Cardiac fibroblast (primary cell): Measurements from ENCODE around the gene HYI.
"Not testable (repeated sequence)": the region's sequence is repeated elsewhere in the genome, so short reads cannot be mapped to it uniquely, and the experiment has no call there.

ENCODE experiments used
- DNase-seq, 2 donors: peaks; one replicate each; pipeline versions ENCODE4 v3.0.0 to v3.0.0-alpha.2; 2010; ENCODE audit warnings: low read depth in 2 of 2
- H3K4me3 ChIP-seq, 2 donors: replicated peaks in 1 of 2; 1 replicate in 1 of 2; 2 replicates in 1 of 2; pipeline ENCODE4 v1.5.1; 2011; ENCODE audit warnings: low read depth in 2 of 2, low read length in 2 of 2, mild to moderate bottlenecking in 2 of 2, moderate library complexity in 1 of 2
- CTCF ChIP-seq: IDR thresholded peaks from one replicate; pipeline ENCODE4 v1.5.1; 2011; ENCODE audit warnings: low read depth, mild to moderate bottlenecking, low read length, inconsistent platforms

HYI gene

GRCh38 chr1:43420874-43421273, 32.9 kb downstream of the HYI start:
- TF ChIP-seq CTCF: no peak
- no peak overlapping the region for H3K4me3 ChIP-seq
- no peak for DNase-seq

GRCh38 chr1:43419627-43420425, 33.9 kb downstream of the HYI start:
- DNase-seq: no peak
- no peak overlapping the region for H3K4me3 ChIP-seq
- no peak for TF ChIP-seq CTCF

GRCh38 chr1:43418858-43419257, 34.9 kb downstream of the HYI start:
- DNase-seq: no peak
- H3K4me3 ChIP-seq: no peak overlapping the region
- no peak for TF ChIP-seq CTCF

GRCh38 chr1:43415901-43416300, 37.8 kb downstream of the HYI start:
- no peak overlapping the region for H3K4me3 ChIP-seq
- TF ChIP-seq CTCF: no peak
- no peak for DNase-seq

- TF ChIP-seq CTCF: peak; percentile 61
- DNase-seq: peak; percentile 64 to 65
- H3K4me3 ChIP-seq: no peak overlapping the region
Measured at GRCh38 chr1:43414634-43415223, 39.0 kb downstream of the HYI start.

GRCh38 chr1:43413426-43413825, 40.3 kb downstream of the HYI start:
- DNase-seq, H3K4me3 ChIP-seq: not testable (repeated sequence)

- no peak overlapping the region for H3K4me3 ChIP-seq
- no peak for DNase-seq
- no peak for TF ChIP-seq CTCF
Measured at GRCh38 chr1:43410571-43410970, 43.2 kb downstream of the HYI start.
